Neural cell (in vitro differentiated cells): Measurements from ENCODE around the gene FAM186B. TPM values are rescaled to one million over a fixed set of nuclear protein-coding genes. Genes with fewer than 3 reads are reported as not detected.

ENCODE experiments used
- H2AFZ ChIP-seq: fragments of 200-600, 300-800 bp; sonication (generic), shearing (Covaris generic); 2 replicates; pipeline ENCODE4 v1.6.0; 2014; ENCODE audit warnings: low read depth, mild to moderate bottlenecking, antibody characterized with exemption, low read length, moderate library complexity
- H3F3A ChIP-seq: fragments of 200-600 bp; shearing (Covaris generic); 2 replicates; pipeline ENCODE4 v1.6.1; 2016; ENCODE audit warnings: mild to moderate bottlenecking, moderate library complexity, mixed read lengths, antibody characterized with exemption, low read length; ENCODE audit not compliant: insufficient read depth, poor library complexity, severe bottlenecking
- H3K27ac ChIP-seq: fragments of 200-600, 300-800 bp; sonication (generic), shearing (Covaris generic); 2 replicates; pipeline ENCODE4 v1.5.1; 2014; ENCODE audit warnings: mild to moderate bottlenecking, low read length, moderate library complexity
- H3K27me3 ChIP-seq: fragments of 300-800, 200-600 bp; sonication (generic), shearing (Covaris generic); 2 replicates; pipeline ENCODE4 v1.6.0; 2014; ENCODE audit warnings: mild to moderate bottlenecking, low read depth, low read length, moderate library complexity; ENCODE audit not compliant: insufficient read depth
- H3K36me3 ChIP-seq: fragments of 300-800, 200-600 bp; sonication (generic), shearing (Covaris generic); 2 replicates; pipeline ENCODE4 v1.5.1; 2014; ENCODE audit warnings: mild to moderate bottlenecking, antibody characterized with exemption, low read length, moderate library complexity; ENCODE audit not compliant: insufficient read depth
- H3K4me2 ChIP-seq: fragments of 300-800, 200-600 bp; sonication (generic), shearing (Covaris generic); 2 replicates; pipeline ENCODE4 v1.6.0; 2014; ENCODE audit warnings: mild to moderate bottlenecking, low read length
- H3K4me3 ChIP-seq: fragments of 300-800, 200-600 bp; sonication (generic), shearing (Covaris generic); 2 replicates; pipeline ENCODE4 v1.5.1; 2014; ENCODE audit warnings: mild to moderate bottlenecking, low read length, moderate library complexity
- H3K79me2 ChIP-seq: fragments of 200-600 bp; shearing (Covaris generic); replicated peaks from 2 replicates; pipeline ENCODE4 v1.6.0; 2014; ENCODE audit warnings: mild to moderate bottlenecking, low read length, moderate library complexity; ENCODE audit not compliant: insufficient read depth
- H3K9ac ChIP-seq: fragments of 300-800, 200-600 bp; sonication (generic), shearing (Covaris generic); 2 replicates; pipeline ENCODE4 v1.6.1; 2016; ENCODE audit warnings: mild to moderate bottlenecking, low read length, mixed read lengths
- H3K9me2 ChIP-seq: fragments of 200-600 bp; shearing (Covaris generic); 2 replicates; pipeline ENCODE4 v1.6.1; 2016; ENCODE audit warnings: mild to moderate bottlenecking, low read length, mixed read lengths; ENCODE audit not compliant: insufficient read depth
- H3K9me3 ChIP-seq: fragments of 200-600, 300-800 bp; sonication (generic), shearing (Covaris generic); 2 replicates; pipeline ENCODE4 v1.6.1; 2016; ENCODE audit warnings: mild to moderate bottlenecking, mixed run types, low read length, moderate library complexity, mixed read lengths
- H4K20me1 ChIP-seq: fragments of 200-600 bp; shearing (Covaris generic); 2 replicates; pipeline ENCODE4 v1.6.1; 2016; ENCODE audit warnings: mild to moderate bottlenecking, mixed run types; ENCODE audit not compliant: insufficient read depth
- CTCF ChIP-seq: fragments of 450-650 bp; IDR thresholded peaks from 2 replicates; pipeline ENCODE4 v1.5.1; 2014; ENCODE audit warnings: antibody characterized with exemption, mild to moderate bottlenecking, moderate library complexity; ENCODE audit not compliant: poor library complexity, severe bottlenecking
- EP300 ChIP-seq: fragments of 450-650 bp; conservative IDR thresholded peaks from 2 replicates; pipeline ENCODE4 v1.6.1; 2014; ENCODE audit warnings: antibody characterized with exemption, mild to moderate bottlenecking, moderate library complexity; ENCODE audit not compliant: poor library complexity, severe bottlenecking
- EZH2 ChIP-seq: fragments of 200-600, 300-800 bp; shearing (Covaris generic), sonication (generic); IDR thresholded peaks from 2 replicates; pipeline ENCODE4 v1.6.1; 2014; ENCODE audit warnings: antibody characterized with exemption, low read length, borderline replicate concordance, mild to moderate bottlenecking; ENCODE audit not compliant: insufficient read depth, poor library complexity, severe bottlenecking
- MXI1 ChIP-seq: fragments of 450-650 bp; conservative IDR thresholded peaks from 2 replicates; pipeline ENCODE4 v1.6.1; 2014; ENCODE audit warnings: antibody characterized with exemption, mild to moderate bottlenecking; ENCODE audit not compliant: poor library complexity, severe bottlenecking
- POLR2AphosphoS5 ChIP-seq: IDR thresholded peaks from 2 replicates; pipeline ENCODE4 v1.6.1; 2012
- RAD21 ChIP-seq: fragments of 450-650 bp; conservative IDR thresholded peaks from 2 replicates; pipeline ENCODE4 v1.6.1; 2014; ENCODE audit warnings: antibody characterized with exemption, mild to moderate bottlenecking, moderate library complexity
- REST ChIP-seq: IDR thresholded peaks from 2 replicates; pipeline ENCODE4 v1.6.1; 2012; ENCODE audit warnings: borderline replicate concordance
- SMC3 ChIP-seq: fragments of 450-650 bp; conservative IDR thresholded peaks from 2 replicates; pipeline ENCODE4 v1.6.1; 2014; ENCODE audit warnings: antibody characterized with exemption, mild to moderate bottlenecking, moderate library complexity; ENCODE audit not compliant: poor library complexity
- polyA plus RNA-seq: library from polyadenylated mRNA; depleted of rRNA; stranded (reverse); fragments of >200 nt; gene quantifications from 2 replicates; pipeline ENCODE4 v1.2.3, GENCODE V29; 2014

Gene FAM186B
- polyA plus RNA-seq, 1 donor from 2014 or later = not detected

GRCh38 chr12:49578471-49579112 lies 26.8 kb downstream of the FAM186B start:
- Histone ChIP-seq H3F3A (no peaks in the 10 kb centered on the region), H3K9me2 (no peaks in the 10 kb centered on the region), H3K4me3 (no peak overlapping the region), H3K9ac (no peak overlapping the region), H3K4me2 (no peak overlapping the region), H3K79me2 (no peaks in the 10 kb centered on the region), H3K36me3 (no peaks in the 10 kb centered on the region), H3K27me3 (no peaks in the 10 kb centered on the region), H3K27ac (no peak overlapping the region), H2AFZ (no peak overlapping the region), H4K20me1 (no peaks in the 10 kb centered on the region), H3K9me3 (no peaks in the 10 kb centered on the region)
- TF ChIP-seq REST (no peak), RAD21 (no peak), EZH2 (no peak), MXI1 (no peak), CTCF (no peak), POLR2AphosphoS5 (no peak), EP300 (no peak)

- Histone ChIP-seq H3K9me2 (no peaks in the 10 kb centered on the region), H3F3A (no peaks in the 10 kb centered on the region), H3K9me3 (no peaks in the 10 kb centered on the region), H3K79me2 (no peaks in the 10 kb centered on the region), H2AFZ (no peak overlapping the region), H3K4me2 (no peak overlapping the region), H4K20me1 (no peaks in the 10 kb centered on the region), H3K27me3 (no peaks in the 10 kb centered on the region), H3K27ac (no peak overlapping the region), H3K4me3 (no peak overlapping the region), H3K9ac (no peak overlapping the region), H3K36me3 (no peaks in the 10 kb centered on the region)
- TF ChIP-seq POLR2AphosphoS5 (no peak), SMC3 (no peak), REST (no peak), RAD21 (no peak)
Measured at GRCh38 chr12:49577589-49578315, 27.7 kb downstream of the FAM186B start.
